NCI-H82 (cell line): ENCODE measurements around the gene ZBP1.

ENCODE experiments used
- DNase-seq: peaks from one replicate; lab custom pipeline; 2025; lab: John Stamatoyannopoulos, UW

The ZBP1 gene

GRCh38 chr20:57598060-57598459 lies 22.2 kb downstream of the ZBP1 start:
- DNase-seq, result no peak

DNA sequence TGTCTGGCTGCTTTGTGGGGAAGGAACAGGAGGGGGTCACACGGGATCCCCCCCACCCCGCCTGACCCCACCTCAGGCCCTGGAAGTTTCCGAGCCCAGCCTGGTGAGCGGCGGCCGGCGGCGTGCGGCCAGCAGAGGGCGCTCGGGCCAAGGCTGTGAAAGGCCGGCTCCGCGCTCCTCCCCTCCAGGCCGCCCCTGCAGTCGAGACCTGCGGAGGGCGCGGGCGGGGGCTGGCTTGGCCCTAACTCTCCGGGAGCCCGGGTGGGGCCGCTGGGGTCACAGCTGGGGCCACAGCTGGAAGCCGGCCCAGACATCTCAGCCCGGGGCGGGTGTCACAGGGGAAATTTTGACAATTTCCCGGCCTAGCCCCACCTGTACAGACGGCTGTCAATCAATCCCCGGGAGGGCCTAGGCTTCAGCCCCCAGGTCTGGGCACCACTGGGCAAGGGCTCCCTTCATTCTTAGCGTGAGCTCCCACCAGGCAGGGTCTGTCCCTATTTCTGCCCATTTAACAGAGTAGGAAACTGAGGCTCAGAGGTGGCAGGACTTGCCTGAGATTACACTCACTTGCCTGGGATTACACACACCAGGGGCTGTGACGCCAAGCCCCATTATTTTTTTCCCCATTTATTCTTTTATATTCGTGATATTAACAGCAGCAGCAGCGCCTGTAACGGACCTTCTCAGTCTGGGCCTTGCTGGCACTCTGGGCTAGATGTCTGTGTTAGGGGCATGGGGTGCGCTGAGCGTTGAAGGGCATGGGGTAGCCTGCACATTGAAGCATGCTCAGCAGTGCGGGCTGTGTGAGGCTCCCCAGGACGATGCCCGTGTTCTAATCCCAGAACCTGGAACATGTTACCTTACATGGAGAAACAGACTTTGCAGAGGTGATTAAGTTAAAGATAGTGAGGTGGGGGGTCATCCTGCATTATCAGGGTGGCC lies 23.0 kb downstream of the ZBP1 start:
- DNase-seq, result peak; percentile 77

DNA sequence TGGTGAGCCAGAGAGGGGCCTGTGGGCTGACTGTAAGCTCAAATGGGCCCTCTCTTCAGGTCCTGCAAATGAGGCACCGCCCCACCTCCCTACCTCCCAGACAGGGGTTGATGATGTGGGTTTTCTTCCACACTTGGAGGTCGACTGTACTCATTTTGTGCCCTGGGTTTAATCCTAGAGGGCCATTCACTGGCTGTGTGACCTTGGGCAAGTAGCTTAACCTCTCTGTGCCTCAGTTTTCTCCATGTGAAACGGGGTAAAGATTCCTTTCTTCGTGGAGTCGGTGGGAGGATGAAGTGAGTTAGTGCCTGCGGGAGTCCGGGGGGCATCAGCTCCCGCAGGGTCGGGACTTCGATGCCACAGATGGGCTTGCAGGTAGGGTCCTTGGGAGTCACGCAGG lies 23.9 kb downstream of the ZBP1 start:
- DNase-seq, result no peak

DNA sequence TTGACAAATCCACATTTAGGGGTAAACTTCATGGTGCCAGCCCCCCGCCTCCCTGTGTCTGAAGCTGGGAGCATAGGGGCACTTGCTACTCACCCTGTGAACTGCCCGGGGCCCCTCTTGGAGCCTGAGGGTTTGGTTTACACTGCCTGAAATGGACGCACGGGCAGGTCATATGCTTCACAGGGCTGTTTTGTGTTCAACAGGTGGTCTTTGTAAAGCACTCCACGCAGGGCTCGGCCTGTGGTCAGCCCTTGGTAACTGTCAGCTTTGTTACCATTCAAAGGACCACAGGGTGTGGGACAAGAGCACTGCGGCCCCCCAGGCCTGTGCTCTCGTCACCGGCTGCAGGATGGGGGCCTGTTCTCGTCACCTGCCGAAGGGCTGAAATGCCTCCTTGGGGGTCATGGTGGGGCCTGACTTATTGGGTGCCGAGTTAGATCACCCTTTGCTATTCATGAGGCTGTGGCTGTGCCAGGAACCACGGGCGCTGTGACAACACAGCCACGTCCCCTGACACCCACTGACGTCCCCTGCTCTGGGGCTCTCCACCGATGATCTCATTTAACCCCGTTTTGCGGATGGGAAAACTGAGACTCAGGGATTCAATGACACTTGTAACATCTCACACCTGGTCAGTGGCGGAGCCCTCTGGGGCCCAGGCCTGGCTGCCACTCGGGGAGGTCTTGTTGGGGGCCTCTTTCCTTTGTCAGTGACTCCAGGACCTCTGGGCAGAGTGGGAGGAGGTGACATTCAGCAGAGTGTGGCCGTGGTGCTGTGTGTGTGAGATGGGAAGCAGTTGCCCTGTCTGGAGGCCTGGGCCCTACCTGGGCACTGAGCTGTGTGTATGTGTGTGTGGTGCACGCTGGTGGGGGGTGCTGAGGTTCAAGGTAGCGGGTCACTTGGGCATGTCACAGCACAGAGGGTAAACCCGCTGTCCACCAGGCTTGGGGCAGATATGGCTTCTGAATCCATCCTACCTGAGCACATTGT lies 24.9 kb downstream of the ZBP1 start:
- DNase-seq, result no peak

DNA sequence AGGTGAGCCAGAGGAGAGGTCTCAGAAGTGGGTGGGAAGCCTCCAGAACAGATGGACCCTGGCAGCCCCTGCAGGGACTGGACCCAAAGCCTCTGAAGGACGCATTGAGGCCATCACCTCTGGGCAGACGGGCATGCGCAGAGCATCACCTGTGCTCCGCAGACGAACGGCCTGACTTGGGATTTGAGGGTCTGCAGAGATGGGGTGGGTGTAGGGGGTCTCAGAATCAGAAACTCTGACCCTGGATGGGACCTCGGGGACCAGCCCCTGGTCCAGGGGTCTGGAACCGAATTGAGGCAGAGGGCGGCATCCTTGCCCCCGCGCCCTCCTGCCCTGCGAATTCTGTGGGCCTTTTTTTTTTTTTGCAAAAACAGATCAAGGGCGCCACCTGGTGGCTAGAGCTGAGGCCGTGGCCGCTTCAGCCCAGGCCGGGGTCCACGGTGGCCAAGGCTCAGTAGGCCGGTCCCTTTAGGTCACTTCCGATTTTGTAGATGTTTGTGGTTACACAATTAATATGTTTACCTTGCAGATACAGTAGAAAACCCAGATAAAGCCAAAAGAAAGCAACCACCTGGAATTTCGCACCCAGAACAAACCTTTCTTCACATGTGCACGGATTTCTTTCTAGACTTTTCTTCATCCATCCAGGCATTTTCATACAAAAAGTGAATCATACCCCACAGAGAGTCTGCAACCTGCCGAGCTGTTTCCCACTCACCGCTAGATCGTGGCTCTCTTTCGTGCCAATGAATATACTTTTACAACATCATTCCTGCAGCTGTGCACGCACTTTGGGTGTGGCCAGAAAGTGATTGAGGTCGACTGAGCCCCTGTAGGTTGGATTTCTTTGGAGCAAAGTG lies 25.9 kb downstream of the ZBP1 start:
- DNase-seq, result peak; percentile 58

- DNase-seq, result peak; percentile 51
Observed at GRCh38 chr20:57593134-57593886, 26.9 kb downstream of the ZBP1 start.

- no peak for DNase-seq
Observed at GRCh38 chr20:57592263-57593092, 27.7 kb downstream of the ZBP1 start.

- DNase-seq, result no peak
Observed at GRCh38 chr20:57591289-57592229, 28.7 kb downstream of the ZBP1 start.

DNA sequence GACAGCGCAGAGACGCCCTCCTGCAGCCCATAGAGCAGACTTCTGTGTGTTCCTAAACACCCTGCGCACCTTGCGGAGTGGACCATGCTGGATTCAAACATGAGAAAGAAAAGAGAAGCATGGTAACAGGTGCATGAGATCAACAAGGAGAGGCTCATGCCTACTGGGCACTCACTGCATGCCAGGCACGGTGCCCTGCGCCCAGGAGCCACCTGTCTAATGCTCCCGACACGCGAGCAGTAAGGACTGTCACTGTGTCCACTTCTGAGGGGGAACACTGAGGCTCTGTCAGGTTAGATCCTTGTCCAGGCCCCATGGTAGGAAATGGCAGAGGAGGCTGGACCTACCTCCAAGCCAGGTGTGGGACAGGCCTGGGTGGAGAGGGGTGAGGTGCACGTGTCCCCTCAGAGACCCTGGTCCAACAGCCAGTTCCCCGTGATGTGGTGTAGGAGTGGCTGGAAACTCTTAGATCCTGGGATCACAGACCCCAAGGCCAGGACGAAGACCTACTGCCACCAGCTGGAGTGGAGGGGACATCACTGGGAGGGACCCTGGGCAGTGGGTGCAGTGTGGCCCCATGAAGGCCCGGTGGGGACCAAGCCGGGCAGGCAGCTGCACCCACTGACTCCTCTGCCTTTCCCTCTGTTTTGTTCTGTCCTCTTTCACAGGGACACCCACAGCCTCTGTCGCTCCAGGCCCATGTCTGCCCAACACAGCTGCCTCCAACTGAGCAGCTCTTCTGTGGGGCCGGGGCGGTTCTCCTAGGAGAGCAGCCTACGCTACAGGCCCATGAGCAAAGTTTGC lies 29.5 kb downstream of the ZBP1 start:
- DNase-seq, result no peak

GRCh38 chr20:57589728-57590484 lies 30.3 kb downstream of the ZBP1 start:
- DNase-seq, result no peak

DNA sequence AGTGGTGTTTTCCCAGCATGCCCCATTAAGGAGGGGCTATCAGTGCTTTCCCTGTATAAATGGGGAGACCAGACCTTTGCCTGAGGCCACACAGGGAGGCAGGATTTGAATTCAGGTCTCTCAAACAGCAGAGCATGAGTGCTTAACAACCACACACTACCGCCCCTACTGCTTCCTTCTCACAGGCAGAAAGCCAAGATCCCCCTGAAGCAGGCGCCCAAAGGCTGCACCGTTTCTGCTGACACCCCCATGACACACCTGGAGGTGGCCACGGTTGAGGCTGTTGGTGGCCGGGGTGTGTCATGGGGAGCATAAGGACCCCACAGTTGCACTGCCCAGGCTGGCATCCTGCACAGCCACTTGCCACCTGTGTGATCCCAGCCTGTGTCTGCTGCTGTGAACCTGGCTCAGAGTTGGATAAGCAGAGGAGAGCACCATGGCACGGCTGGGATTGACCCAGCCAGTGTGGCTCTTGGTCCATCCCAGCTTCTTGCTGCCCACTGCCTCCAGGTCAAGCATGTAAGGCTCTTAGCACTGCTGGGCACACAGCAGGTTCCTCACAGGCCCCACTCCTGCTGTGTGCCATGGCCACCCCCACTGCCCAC lies 31.0 kb downstream of the ZBP1 start:
- DNase-seq, result no peak

DNA sequence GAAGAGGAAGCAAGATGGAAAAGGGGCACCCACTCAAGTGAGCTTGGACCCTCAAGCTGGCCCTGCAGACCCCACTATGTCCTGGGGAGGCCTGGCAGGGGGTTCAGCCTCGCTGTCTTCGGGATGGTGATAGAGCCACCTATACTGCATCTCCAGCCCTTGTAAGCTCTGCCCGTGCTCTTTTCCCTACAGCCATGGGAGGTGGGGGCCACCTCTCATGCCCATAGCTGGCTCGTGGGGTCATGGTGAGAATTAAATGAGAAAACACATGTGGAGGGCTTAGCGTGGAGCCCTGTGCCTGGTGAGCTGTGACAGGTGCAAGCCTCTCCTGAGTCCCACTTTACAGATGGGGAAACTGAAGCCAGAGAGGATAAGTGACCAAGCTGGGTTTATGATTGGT lies 31.6 kb downstream of the ZBP1 start:
- DNase-seq, result no peak

DNA sequence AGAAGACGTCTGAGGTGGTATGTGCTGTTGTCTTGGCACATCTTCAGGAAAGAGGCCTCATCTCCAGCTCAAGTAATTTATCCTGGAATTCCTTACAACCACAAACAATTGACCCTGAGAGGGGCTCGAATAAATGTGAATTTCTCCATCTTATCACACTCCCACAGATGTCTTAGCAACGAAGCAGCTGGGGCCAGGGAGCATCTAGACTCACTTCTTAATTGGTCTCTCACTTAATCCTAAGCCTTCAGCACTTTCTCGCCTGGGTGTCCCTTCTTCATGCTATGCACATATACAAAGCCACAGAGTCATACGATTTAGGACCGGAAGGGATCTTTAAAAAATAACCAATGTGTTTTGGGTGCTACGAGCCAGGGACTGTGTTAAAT lies 32.2 kb downstream of the ZBP1 start:
- peak; percentile 25 for DNase-seq

DNA sequence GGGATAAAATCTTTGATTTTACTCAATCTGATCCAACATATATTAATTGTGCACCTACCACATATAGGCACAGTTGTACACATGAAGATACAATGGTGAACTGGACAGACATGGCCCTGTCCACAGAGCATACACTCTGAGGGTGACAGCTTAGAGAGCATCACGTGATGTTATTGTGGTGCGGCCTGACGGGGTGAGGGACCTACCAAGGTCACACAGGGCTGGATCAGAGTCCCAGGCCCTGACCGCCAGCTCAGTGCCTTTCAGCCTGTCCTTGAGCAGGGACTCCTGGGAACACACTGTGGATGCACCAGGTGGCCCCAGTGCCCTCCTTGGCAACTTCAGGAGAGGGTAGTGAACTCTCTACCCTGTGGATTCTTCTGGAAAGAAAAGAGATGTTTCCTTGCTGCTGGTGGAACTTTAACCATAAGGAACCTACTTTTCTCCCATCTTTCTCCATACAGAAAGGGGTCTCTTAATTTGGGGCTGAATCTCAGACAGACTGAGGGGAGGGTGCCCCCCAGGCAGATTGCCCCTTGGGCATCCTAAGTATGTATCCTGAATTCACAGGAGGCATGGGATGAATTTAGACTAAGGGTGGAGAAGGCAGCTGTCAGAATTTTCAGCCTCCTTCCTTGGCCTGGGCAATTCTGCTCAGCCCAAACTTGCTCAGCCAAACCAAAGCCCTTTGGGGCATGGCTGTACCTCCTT lies 32.8 kb downstream of the ZBP1 start:
- DNase-seq, result no peak

DNA sequence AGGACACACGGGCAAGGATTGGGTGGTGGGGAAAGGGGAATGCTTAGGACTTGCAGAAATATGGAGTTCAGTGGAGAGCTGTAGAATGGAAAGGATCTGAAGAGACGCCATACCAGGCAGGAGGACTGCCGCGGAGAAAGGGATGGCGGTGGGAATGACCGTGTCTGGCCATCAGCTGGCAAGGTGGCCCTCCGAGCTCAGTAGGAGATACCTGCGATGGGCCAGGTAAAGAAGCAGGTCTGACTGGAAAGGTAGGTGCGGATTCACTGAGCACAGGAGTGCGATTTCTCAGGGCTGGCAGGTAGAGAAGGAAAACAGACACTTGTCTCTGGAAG lies 33.3 kb downstream of the ZBP1 start:
- no peak for DNase-seq

DNA sequence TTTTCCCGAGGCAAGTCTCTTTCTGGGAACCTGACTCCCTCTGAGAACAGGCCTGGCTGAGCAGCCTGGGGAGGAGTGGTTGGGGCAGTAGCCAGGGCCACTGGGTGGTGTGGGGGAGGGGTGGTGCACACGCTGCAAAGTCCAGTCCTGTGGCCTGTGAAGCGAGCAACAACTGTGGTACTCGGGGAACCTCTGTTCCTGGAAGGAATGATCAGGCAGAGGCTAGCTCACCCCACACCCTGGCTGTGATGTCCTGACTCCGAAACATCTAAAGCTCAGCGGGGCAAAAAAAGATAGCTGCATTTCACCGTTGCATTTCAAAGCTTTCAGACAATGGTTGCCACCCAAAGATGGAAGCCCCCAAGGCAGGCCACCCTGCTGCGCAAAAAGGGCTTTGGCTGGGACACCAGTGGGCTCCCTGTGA lies 33.8 kb downstream of the ZBP1 start:
- no peak for DNase-seq
